SJSA1 (cell line): ENCODE measurements around the gene SOX5. TPM values are rescaled to one million over a fixed set of nuclear protein-coding genes. Genes with fewer than 3 reads are reported as not detected.

Source experiments
- DNase-seq, 2 experiments: peaks; one replicate each; pipeline ENCODE4 v3.0.0-alpha.2; 2015 to 2020; ENCODE audit warnings: low spot score in 2 of 2, low read depth in 1 of 2
- H3K27ac ChIP-seq: fragments of 250-450 bp; sonication (Bioruptor Pico); 2 replicates; pipeline ENCODE4 v1.5.1; 2020; ENCODE audit warnings: mild to moderate bottlenecking, moderate library complexity
- H3K27me3 ChIP-seq: fragments of 250-450 bp; sonication (Bioruptor Pico); replicated peaks from 2 replicates; pipeline ENCODE4 v1.5.1; 2020; ENCODE audit warnings: mild to moderate bottlenecking, moderate library complexity
- H3K36me3 ChIP-seq: fragments of 250-450 bp; sonication (Bioruptor Pico); 2 replicates; pipeline ENCODE4 v1.5.1; 2020; ENCODE audit warnings: mild to moderate bottlenecking
- H3K4me1 ChIP-seq: fragments of 250-450 bp; sonication (Bioruptor Pico); replicated peaks from 2 replicates; pipeline ENCODE4 v1.6.1; 2021; ENCODE audit warnings: mild to moderate bottlenecking
- H3K4me3 ChIP-seq: fragments of 250-450 bp; sonication (Bioruptor Pico); 2 replicates; pipeline ENCODE4 v1.5.1; 2020; ENCODE audit warnings: mild to moderate bottlenecking
- H3K9me3 ChIP-seq: fragments of 250-450 bp; sonication (Bioruptor Pico); replicated peaks from 2 replicates; pipeline ENCODE4 v1.5.1; 2020; ENCODE audit warnings: mild to moderate bottlenecking
- total RNA-seq: library from RNA; depleted of rRNA; stranded (reverse); fragments of >200 nt; shearing (Covaris generic); gene quantifications from 2 replicates; pipeline ENCODE4 v1.2.3, GENCODE V29; 2014; rRNA removed

SOX5 gene
- 1.7 and 5.0 TPM in 2 replicates for total RNA-seq

- DNase-seq: peak in 1 of 2 experiments; percentile 7
- H3K27ac ChIP-seq: no peak within 1 kb of the TSS
- peaks cover 36% of the 10 kb centered on the region for H3K27me3 ChIP-seq
- H3K4me3 ChIP-seq: peak within 1 kb of the TSS; percentile 19
- no peaks in the 10 kb centered on the region for H3K9me3 ChIP-seq
- peaks cover 9% of the 10 kb centered on the region for H3K4me1 ChIP-seq
- H3K36me3 ChIP-seq: no peaks in the 10 kb centered on the region
These were observed at the start of gene SOX5 for GRCh38 chr12:23949348-23950209. TSS of gene SOX5 (minus strand) at chr12:23949670. CDS start at chr12:23949601, 69 bp downstream.

- H3K4me3 ChIP-seq: no peak overlapping the region
- DNase-seq: no peak
- H3K27ac ChIP-seq: no peak overlapping the region
- no peaks in the 10 kb centered on the region for H3K27me3 ChIP-seq
- no peaks in the 10 kb centered on the region for H3K9me3 ChIP-seq
- H3K36me3 ChIP-seq: no peaks in the 10 kb centered on the region
- no peaks in the 10 kb centered on the region for H3K4me1 ChIP-seq
These were observed 37.6 kb upstream of the SOX5 start for GRCh38 chr12:23987046-23987445.

- H3K9me3 ChIP-seq: no peaks in the 10 kb centered on the region
These were observed 31.4 kb upstream of the SOX5 start for GRCh38 chr12:23980826-23981225.

GRCh38 chr12:23964812-23965211 lies 15.3 kb upstream of the SOX5 start:
- no peak overlapping the region for H3K4me3 ChIP-seq
- no peaks in the 10 kb centered on the region for H3K27me3 ChIP-seq
- no peaks in the 10 kb centered on the region for H3K4me1 ChIP-seq
- DNase-seq: no peak
- H3K9me3 ChIP-seq: no peaks in the 10 kb centered on the region
- H3K27ac ChIP-seq: no peak overlapping the region
- no peaks in the 10 kb centered on the region for H3K36me3 ChIP-seq

More at GRCh38 chr12:23980826-23981225, 31.4 kb upstream of the SOX5 start:
- Histone ChIP-seq H3K36me3 (no peaks in the 10 kb centered on the region), H3K27ac (no peak overlapping the region), H3K4me1 (no peaks in the 10 kb centered on the region), H3K27me3 (no peaks in the 10 kb centered on the region), H3K4me3 (no peak overlapping the region)
- DNase-seq: no peak

- no peak overlapping the region for H3K4me3 ChIP-seq
- no peaks in the 10 kb centered on the region for H3K9me3 ChIP-seq
- DNase-seq: no peak
- H3K27ac ChIP-seq: no peak overlapping the region
- H3K27me3 ChIP-seq: no peaks in the 10 kb centered on the region
- no peaks in the 10 kb centered on the region for H3K36me3 ChIP-seq
- no peaks in the 10 kb centered on the region for H3K4me1 ChIP-seq
These were observed 10.4 kb upstream of the SOX5 start for GRCh38 chr12:23959826-23960225.

GRCh38 chr12:23954332-23954731 lies 4.9 kb upstream of the SOX5 start:
- H3K36me3 ChIP-seq: no peaks in the 10 kb centered on the region
- no peak overlapping the region for H3K27ac ChIP-seq
- no peak overlapping the region for H3K4me3 ChIP-seq
- H3K27me3 ChIP-seq: peaks cover 28% of the 10 kb centered on the region
- no peak for DNase-seq
- no peaks in the 10 kb centered on the region for H3K9me3 ChIP-seq
- peaks cover 9% of the 10 kb centered on the region for H3K4me1 ChIP-seq

GRCh38 chr12:23952071-23952470 lies 2.6 kb upstream of the SOX5 start:
- DNase-seq: no peak
- peaks cover 9% of the 10 kb centered on the region for H3K4me1 ChIP-seq
- H3K9me3 ChIP-seq: no peaks in the 10 kb centered on the region
- H3K27me3 ChIP-seq: peaks cover 36% of the 10 kb centered on the region
- H3K27ac ChIP-seq: no peak overlapping the region
- no peak overlapping the region for H3K4me3 ChIP-seq
- H3K36me3 ChIP-seq: no peaks in the 10 kb centered on the region

GRCh38 chr12:23950775-23951451 lies 1.4 kb upstream of the SOX5 start:
- Histone ChIP-seq H3K27me3 (peaks cover 36% of the 10 kb centered on the region), H3K4me1 (peaks cover 9% of the 10 kb centered on the region), H3K27ac (no peak overlapping the region), H3K36me3 (no peaks in the 10 kb centered on the region), H3K9me3 (no peaks in the 10 kb centered on the region), H3K4me3 (no peak overlapping the region)
- DNase-seq: peak in 1 of 2 experiments; percentile 11

- Histone ChIP-seq H3K36me3 (no peaks in the 10 kb centered on the region), H3K9me3 (no peaks in the 10 kb centered on the region), H3K4me3 (peak overlapping the region; percentile 19), H3K27me3 (peaks cover 36% of the 10 kb centered on the region), H3K4me1 (peaks cover 9% of the 10 kb centered on the region), H3K27ac (no peak overlapping the region)
- peak in 1 of 2 experiments; percentile 18 for DNase-seq
These were observed 822 bp upstream of the SOX5 start for GRCh38 chr12:23950210-23950774.

- no peak overlapping the region for H3K4me3 ChIP-seq
These were observed 1.2 kb downstream of the SOX5 start for GRCh38 chr12:23948291-23948690.

GRCh38 chr12:23947395-23947794 lies 2.1 kb downstream of the SOX5 start:
- Histone ChIP-seq H3K4me1 (peaks cover 9% of the 10 kb centered on the region), H3K27me3 (peaks cover 36% of the 10 kb centered on the region), H3K4me3 (no peak overlapping the region), H3K9me3 (no peaks in the 10 kb centered on the region), H3K27ac (no peak overlapping the region), H3K36me3 (no peaks in the 10 kb centered on the region)
- no peak for DNase-seq

More at GRCh38 chr12:23948291-23948690, 1.2 kb downstream of the SOX5 start:
- Histone ChIP-seq H3K9me3 (no peaks in the 10 kb centered on the region), H3K27ac (no peak overlapping the region), H3K27me3 (peaks cover 36% of the 10 kb centered on the region), H3K36me3 (no peaks in the 10 kb centered on the region), H3K4me1 (peaks cover 9% of the 10 kb centered on the region)
- DNase-seq: no peak

- no peak for DNase-seq
- H3K27me3 ChIP-seq: peaks cover 18% of the 10 kb centered on the region
These were observed 4.2 kb downstream of the SOX5 start for GRCh38 chr12:23945249-23945648.

GRCh38 chr12:23944067-23944466 lies 5.4 kb downstream of the SOX5 start:
- peaks cover 8% of the 10 kb centered on the region for H3K27me3 ChIP-seq
- DNase-seq: no peak
- H3K4me1 ChIP-seq: no peaks in the 10 kb centered on the region
- H3K4me3 ChIP-seq: no peak overlapping the region
- H3K9me3 ChIP-seq: no peaks in the 10 kb centered on the region
- no peaks in the 10 kb centered on the region for H3K36me3 ChIP-seq
- H3K27ac ChIP-seq: no peak overlapping the region

More at GRCh38 chr12:23945249-23945648, 4.2 kb downstream of the SOX5 start:
- Histone ChIP-seq H3K27ac (no peak overlapping the region), H3K4me1 (peaks cover 3% of the 10 kb centered on the region), H3K9me3 (no peaks in the 10 kb centered on the region), H3K36me3 (no peaks in the 10 kb centered on the region), H3K4me3 (no peak overlapping the region)

- H3K27me3 ChIP-seq: peaks cover 3% of the 10 kb centered on the region
- no peaks in the 10 kb centered on the region for H3K4me1 ChIP-seq
- no peaks in the 10 kb centered on the region for H3K36me3 ChIP-seq
- DNase-seq: no peak
- H3K27ac ChIP-seq: no peak overlapping the region
- H3K9me3 ChIP-seq: no peaks in the 10 kb centered on the region
- no peak overlapping the region for H3K4me3 ChIP-seq
These were observed 6.6 kb downstream of the SOX5 start for GRCh38 chr12:23942841-23943240.
